Esophagus muscularis mucosa (tissue), 4 donors: ENCODE data around the gene UBAP1L. TPM values are rescaled to one million over a fixed set of nuclear protein-coding genes. Genes with fewer than 3 reads are reported as not detected.

Experiments
- DNase-seq: peaks from one replicate; pipeline ENCODE4 v3.0.0-alpha.2; 2017; ENCODE audit errors: extremely low spot score
- H3K27ac ChIP-seq, 4 donors: fragments of 200-600 bp; sonication (generic); replicated peaks in 1 of 4; 1 replicate in 3 of 4; 2 replicates in 1 of 4; pipeline ENCODE4 v1.5.1; 2016 to 2019; ENCODE audit warnings: mild to moderate bottlenecking in 1 of 4
- H3K27me3 ChIP-seq, 4 donors: fragments of 200-600 bp; sonication (generic); one replicate each; pipeline versions ENCODE4 v1.5.1 to v1.6.0; 2016 to 2019
- H3K36me3 ChIP-seq, 4 donors: fragments of 200-600 bp; sonication (generic); one replicate each; pipeline ENCODE4 v1.5.1; 2016 to 2019
- H3K4me1 ChIP-seq, 4 donors: fragments of 200-600 bp; sonication (generic); one replicate each; pipeline ENCODE4 v1.5.1; 2016 to 2019
- H3K4me3 ChIP-seq, 4 donors: fragments of 200-600 bp; sonication (generic); 1 replicate in 2 of 4; 2 replicates in 2 of 4; pipeline ENCODE4 v1.5.1; 2016 to 2019; ENCODE audit warnings: mild to moderate bottlenecking in 4 of 4, moderate library complexity in 1 of 4
- H3K9me3 ChIP-seq, 4 donors: fragments of 200-600 bp; sonication (generic); 1 replicate in 3 of 4; 2 replicates in 1 of 4; pipeline ENCODE4 v1.5.1; 2016 to 2019
- CTCF ChIP-seq, 3 experiments: fragments of 200-600 bp in 2 of 3; fragments of 450-650 bp in 1 of 3; sonication (generic) in 2 of 3; IDR thresholded peaks; one replicate each; pipeline ENCODE4 v1.5.1; 2017 to 2019; ENCODE audit warnings: antibody characterized with exemption in 3 of 3, mild to moderate bottlenecking in 2 of 3, moderate library complexity in 1 of 3
- EP300 ChIP-seq: sonication (generic); formaldehyde crosslinking; IDR thresholded peaks from one replicate; pipeline ENCODE4 v1.6.1; 2017; ENCODE audit warnings: antibody characterized with exemption
- POLR2A ChIP-seq: fragments of 450-650 bp; IDR thresholded peaks from one replicate; pipeline ENCODE4 v1.6.1; 2017; ENCODE audit warnings: antibody characterized with exemption, moderate library complexity, mild to moderate bottlenecking, low read depth
- POLR2AphosphoS5 ChIP-seq, 2 donors: sonication (generic); formaldehyde crosslinking; IDR thresholded peaks; one replicate each; pipeline ENCODE4 v1.6.1; 2017; ENCODE audit warnings: antibody characterized with exemption in 2 of 2
- WGBS: methylation state at CpG from one replicate; pipeline ENCODE4 v1.1.5; 2018; 5-methylcytosine and 5-hydroxymethylcytosine counted together
- intact Hi-C: fragments of 100-400 bp; cut with DNase I; formaldehyde crosslinking; loops from one replicate; pipeline ENCODE4 v1.15.1; 2023
- total RNA-seq, 4 donors: library from RNA; depleted of rRNA; stranded (reverse); fragments of >200 nt; gene quantifications; one replicate each; pipeline versions ENCODE4 v1.1.0 to v1.2.1, GENCODE V29; 2016

UBAP1L gene
- total RNA-seq, 4 donors from 2014 or later, result 1.2 to 7.5 (median 2.2) TPM

GRCh38 chr15:65085990-65086679, 28.9 kb downstream of the UBAP1L start:
- H3K4me3 ChIP-seq, result no peak overlapping the region
- 75% methylated on average over 6 of the region's 6 CpGs for WGBS
- H3K4me1 ChIP-seq, result peaks cover 89 to 100% (median 99%) of the 10 kb centered on the region in 4 donors
- H3K27me3 ChIP-seq, result no peaks in the 10 kb centered on the region
- intact Hi-C loops, result loop anchor here (10.0 kb wide), 1 partner anchor 241 kb away; the partner anchor contains the start of gene PLEKHO2
- peak overlapping the region; percentile 91 to 96 (median 95) for H3K27ac ChIP-seq
- no peaks in the 10 kb centered on the region for H3K9me3 ChIP-seq
- no peaks in the 10 kb centered on the region for H3K36me3 ChIP-seq
- TF ChIP-seq EP300, result no peak
- TF ChIP-seq POLR2AphosphoS5 (IDR thresholded peaks at IDR 0.05), result no peak
- TF ChIP-seq CTCF (IDR thresholded peaks at IDR 0.05), result peak; percentile 34 to 45 (median 42)
- TF ChIP-seq POLR2A, result no peak
- DNase-seq, result no peak

GRCh38 chr15:65085207-65085753, 29.7 kb downstream of the UBAP1L start:
- no peak for DNase-seq

GRCh38 chr15:65084500-65085206, 30.3 kb downstream of the UBAP1L start:
- Histone ChIP-seq H3K27me3 (no peaks in the 10 kb centered on the region), H3K36me3 (no peaks in the 10 kb centered on the region), H3K4me1 (peaks cover 90 to 94% (median 92%) of the 10 kb centered on the region in 4 donors), H3K27ac (peak overlapping the region; percentile 91 to 96 (median 95)), H3K9me3 (no peaks in the 10 kb centered on the region), H3K4me3 (no peak overlapping the region)
- DNase-seq, result no peak
- WGBS, result 84% methylated on average over 7 of the region's 7 CpGs
- intact Hi-C loops, result loop anchor here (10.0 kb wide), 1 partner anchor 240 kb away; the partner anchor contains the start of gene PLEKHO2
- TF ChIP-seq POLR2AphosphoS5 (IDR thresholded peaks at IDR 0.05) (no peak), CTCF (IDR thresholded peaks at IDR 0.05) (no peak), EP300 (no peak), POLR2A (no peak)

More at GRCh38 chr15:65085207-65085753, 29.7 kb downstream of the UBAP1L start:
- H3K9me3 ChIP-seq, result no peaks in the 10 kb centered on the region
- intact Hi-C loops, result loop anchor here (10.0 kb wide), 1 partner anchor 240 kb away; the partner anchor contains the start of gene PLEKHO2
- peak overlapping the region; percentile 91 to 96 (median 95) for H3K27ac ChIP-seq
- H3K4me3 ChIP-seq, result no peak overlapping the region
- H3K27me3 ChIP-seq, result no peaks in the 10 kb centered on the region
- H3K4me1 ChIP-seq, result peaks cover 97 to 98% (median 98%) of the 10 kb centered on the region in 4 donors
- TF ChIP-seq CTCF (IDR thresholded peaks at IDR 0.05) (no peak), POLR2A (no peak), EP300 (peak; percentile 78), POLR2AphosphoS5 (IDR thresholded peaks at IDR 0.05) (peak in 1 of 2 donors; percentile 18)
- H3K36me3 ChIP-seq, result no peaks in the 10 kb centered on the region
- WGBS, result 76% methylated on average over 8 of the region's 8 CpGs

- intact Hi-C loops, result loop anchor here (10.0 kb wide), 1 partner anchor 238 kb away; the partner anchor contains the start of gene PLEKHO2
- Histone ChIP-seq H3K4me1 (peaks cover 78 to 92% (median 82%) of the 10 kb centered on the region in 4 donors), H3K27me3 (no peaks in the 10 kb centered on the region), H3K9me3 (no peaks in the 10 kb centered on the region), H3K27ac (peak overlapping the region; percentile 69 to 96 (median 93)), H3K36me3 (no peaks in the 10 kb centered on the region), H3K4me3 (no peak overlapping the region)
- no peak for DNase-seq
- 31% methylated on average over 7 of the region's 7 CpGs for WGBS
- peak; percentile 48 to 74 (median 60) for TF ChIP-seq CTCF (IDR thresholded peaks at IDR 0.05)
- no peak for TF ChIP-seq POLR2A
- TF ChIP-seq POLR2AphosphoS5 (IDR thresholded peaks at IDR 0.05), result peak; percentile 13 to 22
Observed at GRCh38 chr15:65083262-65083701, 31.7 kb downstream of the UBAP1L start.
